ENCODE measurements around the gene ADGRV1.

Gene ADGRV1

DNA sequence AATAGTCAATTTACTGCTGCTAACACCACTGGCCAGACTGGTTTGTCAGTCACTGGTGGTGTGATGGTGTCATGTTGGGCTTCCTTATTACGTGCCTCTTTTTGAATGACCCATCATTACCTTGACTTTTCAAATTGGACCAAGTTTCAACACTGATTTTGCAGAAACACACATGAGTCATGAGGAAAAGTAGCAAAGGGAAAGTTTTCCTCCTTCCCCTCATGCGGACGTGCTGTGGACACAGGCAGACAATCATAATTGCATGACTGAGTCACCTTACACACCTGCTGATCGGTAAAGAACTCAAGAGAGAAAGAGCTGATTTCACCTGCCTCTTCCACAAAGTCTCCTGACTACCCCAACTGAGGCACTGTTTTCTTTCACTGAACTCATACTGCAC, 500.0 kb downstream of the ADGRV1 start:
- no peak for TF ChIP-seq NFIC (IDR thresholded peaks at IDR 0.05)
- TF ChIP-seq RAD21 (IDR thresholded peaks at IDR 0.05; ENCODE audit: low read depth) = no peak
- TF ChIP-seq CREB1 (IDR thresholded peaks at IDR 0.05; ENCODE audit: low read depth) = no peak
- no peak for TF ChIP-seq EGR1 (IDR thresholded peaks at IDR 0.05)
- no peak for TF ChIP-seq EP300 (IDR thresholded peaks at IDR 0.05; ENCODE audit: borderline replicate concordance)
- TF ChIP-seq ZBTB7A (IDR thresholded peaks at IDR 0.05; ENCODE audit: low read depth) = no peak
- no peak for TF ChIP-seq FOXM1 (IDR thresholded peaks at IDR 0.05; ENCODE audit: borderline replicate concordance, low read depth)
- TF ChIP-seq CEBPB (IDR thresholded peaks at IDR 0.05) = no peak
- no peak for TF ChIP-seq TAF1 (IDR thresholded peaks at IDR 0.05; ENCODE audit: low read depth)
- no peak for TF ChIP-seq YY1 (IDR thresholded peaks at IDR 0.05; ENCODE audit: low read depth)
- TF ChIP-seq, protein P1, sequence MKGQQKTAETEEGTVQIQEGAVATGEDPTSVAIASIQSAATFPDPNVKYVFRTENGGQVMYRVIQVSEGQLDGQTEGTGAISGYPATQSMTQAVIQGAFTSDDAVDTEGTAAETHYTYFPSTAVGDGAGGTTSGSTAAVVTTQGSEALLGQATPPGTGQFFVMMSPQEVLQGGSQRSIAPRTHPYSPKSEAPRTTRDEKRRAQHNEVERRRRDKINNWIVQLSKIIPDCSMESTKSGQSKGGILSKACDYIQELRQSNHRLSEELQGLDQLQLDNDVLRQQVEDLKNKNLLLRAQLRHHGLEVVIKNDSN (IDR thresholded peaks at IDR 0.05) = no peak
- TF ChIP-seq, protein P2, sequence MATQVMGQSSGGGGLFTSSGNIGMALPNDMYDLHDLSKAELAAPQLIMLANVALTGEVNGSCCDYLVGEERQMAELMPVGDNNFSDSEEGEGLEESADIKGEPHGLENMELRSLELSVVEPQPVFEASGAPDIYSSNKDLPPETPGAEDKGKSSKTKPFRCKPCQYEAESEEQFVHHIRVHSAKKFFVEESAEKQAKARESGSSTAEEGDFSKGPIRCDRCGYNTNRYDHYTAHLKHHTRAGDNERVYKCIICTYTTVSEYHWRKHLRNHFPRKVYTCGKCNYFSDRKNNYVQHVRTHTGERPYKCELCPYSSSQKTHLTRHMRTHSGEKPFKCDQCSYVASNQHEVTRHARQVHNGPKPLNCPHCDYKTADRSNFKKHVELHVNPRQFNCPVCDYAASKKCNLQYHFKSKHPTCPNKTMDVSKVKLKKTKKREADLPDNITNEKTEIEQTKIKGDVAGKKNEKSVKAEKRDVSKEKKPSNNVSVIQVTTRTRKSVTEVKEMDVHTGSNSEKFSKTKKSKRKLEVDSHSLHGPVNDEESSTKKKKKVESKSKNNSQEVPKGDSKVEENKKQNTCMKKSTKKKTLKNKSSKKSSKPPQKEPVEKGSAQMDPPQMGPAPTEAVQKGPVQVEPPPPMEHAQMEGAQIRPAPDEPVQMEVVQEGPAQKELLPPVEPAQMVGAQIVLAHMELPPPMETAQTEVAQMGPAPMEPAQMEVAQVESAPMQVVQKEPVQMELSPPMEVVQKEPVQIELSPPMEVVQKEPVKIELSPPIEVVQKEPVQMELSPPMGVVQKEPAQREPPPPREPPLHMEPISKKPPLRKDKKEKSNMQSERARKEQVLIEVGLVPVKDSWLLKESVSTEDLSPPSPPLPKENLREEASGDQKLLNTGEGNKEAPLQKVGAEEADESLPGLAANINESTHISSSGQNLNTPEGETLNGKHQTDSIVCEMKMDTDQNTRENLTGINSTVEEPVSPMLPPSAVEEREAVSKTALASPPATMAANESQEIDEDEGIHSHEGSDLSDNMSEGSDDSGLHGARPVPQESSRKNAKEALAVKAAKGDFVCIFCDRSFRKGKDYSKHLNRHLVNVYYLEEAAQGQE (IDR thresholded peaks at IDR 0.05; ENCODE audit: low read depth) = no peak
- TF ChIP-seq, protein P3, sequence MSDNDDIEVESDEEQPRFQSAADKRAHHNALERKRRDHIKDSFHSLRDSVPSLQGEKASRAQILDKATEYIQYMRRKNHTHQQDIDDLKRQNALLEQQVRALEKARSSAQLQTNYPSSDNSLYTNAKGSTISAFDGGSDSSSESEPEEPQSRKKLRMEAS (IDR thresholded peaks at IDR 0.05) = no peak
- no peak for TF ChIP-seq TCF12 (IDR thresholded peaks at IDR 0.05; ENCODE audit: low read depth)
- no peak for TF ChIP-seq TEAD4 (IDR thresholded peaks at IDR 0.05)

DNA sequence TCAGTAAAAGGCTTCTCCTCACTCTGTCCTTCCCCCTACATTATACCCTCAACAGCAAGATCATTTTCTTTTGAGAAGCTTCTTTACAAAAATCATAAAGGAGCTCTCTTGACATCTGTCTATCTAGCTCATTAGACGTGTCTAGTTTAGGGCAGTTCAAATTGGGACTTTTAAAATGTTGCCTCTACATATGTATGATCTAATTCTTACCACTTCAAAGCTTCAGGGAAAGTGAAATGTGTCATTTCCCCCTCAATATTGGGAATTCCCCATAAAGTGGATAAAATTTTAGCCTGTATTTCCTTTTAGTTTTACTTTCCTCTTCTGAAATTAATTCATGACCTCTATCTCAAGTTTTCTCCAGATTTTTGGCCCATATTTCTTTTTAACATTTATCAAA, 500.8 kb downstream of the ADGRV1 start:
- TF ChIP-seq, protein P1 (IDR thresholded peaks at IDR 0.05) = no peak
- TF ChIP-seq YY1 (IDR thresholded peaks at IDR 0.05; ENCODE audit: low read depth) = no peak

DNA sequence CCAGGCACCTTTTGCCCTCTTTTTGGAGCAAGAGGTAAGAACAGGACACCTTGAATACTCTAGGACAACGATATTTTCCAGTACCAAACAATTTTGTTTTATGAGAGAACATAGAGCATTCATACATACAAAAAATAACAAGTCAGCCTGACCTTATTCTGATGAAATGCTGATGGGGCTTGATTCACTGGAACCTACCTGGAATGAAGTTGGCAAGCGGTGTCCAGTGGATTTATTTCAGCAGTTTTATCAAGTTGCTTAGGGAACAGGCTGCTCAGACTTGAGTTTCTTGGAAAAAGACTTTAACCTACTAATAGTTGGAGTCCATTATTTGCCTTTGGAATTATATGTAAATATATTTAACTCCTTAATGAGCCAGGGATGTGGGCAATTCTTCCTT, 502.5 kb downstream of the ADGRV1 start:
- TF ChIP-seq CREB1 (IDR thresholded peaks at IDR 0.05; ENCODE audit: low read depth) (no peak), EGR1 (IDR thresholded peaks at IDR 0.05) (no peak), YY1 (IDR thresholded peaks at IDR 0.05; ENCODE audit: low read depth) (no peak), CEBPB (IDR thresholded peaks at IDR 0.05) (no peak), TCF12 (IDR thresholded peaks at IDR 0.05; ENCODE audit: low read depth) (no peak), FOXM1 (IDR thresholded peaks at IDR 0.05; ENCODE audit: borderline replicate concordance, low read depth) (no peak)
- TF ChIP-seq, protein P3 (IDR thresholded peaks at IDR 0.05) = no peak

DNA sequence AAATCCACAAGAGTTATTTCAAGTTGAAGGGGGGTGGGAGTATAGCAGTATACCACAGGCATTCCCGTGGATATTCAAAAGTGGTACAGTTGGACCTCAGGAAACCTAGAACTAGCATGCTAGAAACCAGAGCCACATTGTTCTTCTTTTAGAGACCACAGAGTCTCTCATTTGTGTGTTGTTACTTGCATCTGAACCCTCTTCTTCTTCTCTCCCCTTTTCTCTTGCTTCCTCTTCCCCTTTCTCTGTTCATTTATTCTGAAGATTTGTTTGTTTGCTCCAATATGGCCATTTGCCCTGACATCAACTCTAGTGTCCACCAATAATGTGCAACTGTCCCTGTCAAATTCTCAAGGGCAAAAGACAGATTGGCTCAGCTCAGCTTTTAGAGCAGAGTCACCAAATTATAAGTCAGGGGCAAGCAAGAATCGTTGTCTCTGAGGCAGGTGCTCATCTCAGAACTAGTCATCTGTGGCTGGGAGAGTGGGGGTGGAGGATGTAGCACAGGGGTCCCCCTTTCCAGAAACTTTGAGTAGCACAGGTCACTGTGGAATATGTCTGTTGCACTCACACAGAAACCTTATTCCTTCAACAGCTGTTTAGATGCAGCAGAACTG, 503.5 kb downstream of the ADGRV1 start:
- TF ChIP-seq TCF12 (IDR thresholded peaks at IDR 0.05; ENCODE audit: low read depth) = no peak
- TF ChIP-seq YY1 (IDR thresholded peaks at IDR 0.05; ENCODE audit: low read depth) = no peak
- TF ChIP-seq, protein P1 (IDR thresholded peaks at IDR 0.05) = no peak
- TF ChIP-seq EGR1 (IDR thresholded peaks at IDR 0.05) = no peak
- no peak for TF ChIP-seq TEAD4 (IDR thresholded peaks at IDR 0.05)
- no peak for TF ChIP-seq RAD21 (IDR thresholded peaks at IDR 0.05; ENCODE audit: low read depth)
- TF ChIP-seq TAF1 (IDR thresholded peaks at IDR 0.05; ENCODE audit: low read depth) = no peak
- no peak for TF ChIP-seq FOXM1 (IDR thresholded peaks at IDR 0.05; ENCODE audit: borderline replicate concordance, low read depth)
- TF ChIP-seq, protein P2 (IDR thresholded peaks at IDR 0.05; ENCODE audit: low read depth) = no peak
- no peak for TF ChIP-seq ZBTB7A (IDR thresholded peaks at IDR 0.05; ENCODE audit: low read depth)
- no peak for TF ChIP-seq NFIC (IDR thresholded peaks at IDR 0.05)
- no peak for TF ChIP-seq CREB1 (IDR thresholded peaks at IDR 0.05; ENCODE audit: low read depth)

DNA sequence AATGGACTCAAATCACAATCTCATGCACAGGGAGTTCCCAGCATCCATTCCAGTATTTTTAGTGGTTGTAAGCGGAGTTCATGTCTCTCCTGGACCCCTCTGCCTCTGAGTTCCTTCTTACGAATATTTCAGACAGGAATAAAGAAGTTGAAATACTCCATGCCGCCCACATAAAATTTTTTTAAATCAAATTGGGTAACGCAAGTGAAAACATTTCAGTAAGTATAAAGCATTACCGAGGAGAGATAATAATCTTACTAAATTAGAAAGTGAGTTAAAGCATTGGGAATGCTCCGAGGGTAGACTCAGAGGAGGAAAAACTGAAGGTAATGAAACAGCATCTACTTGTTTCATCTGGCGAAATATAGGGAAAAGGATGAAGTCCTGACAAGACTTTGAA, 506.9 kb downstream of the ADGRV1 start:
- TF ChIP-seq CREB1 (IDR thresholded peaks at IDR 0.05; ENCODE audit: low read depth) = no peak
- TF ChIP-seq, protein P1 (IDR thresholded peaks at IDR 0.05) = no peak
- no peak for TF ChIP-seq FOXM1 (IDR thresholded peaks at IDR 0.05; ENCODE audit: borderline replicate concordance, low read depth)
- TF ChIP-seq TAF1 (IDR thresholded peaks at IDR 0.05; ENCODE audit: low read depth) = no peak
- TF ChIP-seq CEBPB (IDR thresholded peaks at IDR 0.05) = no peak
- TF ChIP-seq TCF12 (IDR thresholded peaks at IDR 0.05; ENCODE audit: low read depth) = no peak
- no peak for TF ChIP-seq YY1 (IDR thresholded peaks at IDR 0.05; ENCODE audit: low read depth)
- TF ChIP-seq NFIC (IDR thresholded peaks at IDR 0.05) = no peak
- no peak for TF ChIP-seq ZBTB7A (IDR thresholded peaks at IDR 0.05; ENCODE audit: low read depth)
- no peak for TF ChIP-seq TEAD4 (IDR thresholded peaks at IDR 0.05)
- TF ChIP-seq EGR1 (IDR thresholded peaks at IDR 0.05) = no peak
- TF ChIP-seq RAD21 (IDR thresholded peaks at IDR 0.05; ENCODE audit: low read depth) = no peak
- TF ChIP-seq, protein P2 (IDR thresholded peaks at IDR 0.05; ENCODE audit: low read depth) = no peak
- TF ChIP-seq EP300 (IDR thresholded peaks at IDR 0.05; ENCODE audit: borderline replicate concordance) = no peak
